ENCODE data around the gene NPR3. TPM values are rescaled to one million over a fixed set of nuclear protein-coding genes. Genes with fewer than 3 reads are reported as not detected.

Gene NPR3
- polyA plus RNA-seq, 1 experiment, result 4.4 TPM

- POLR2A ChIA-PET, result interaction anchor here (1.6 kb wide), 1 partner anchor 48 kb away, joined by 4 read pairs; no protein-coding TSS in a partner anchor
- Histone ChIP-seq H3K27me3 (ENCODE audit: control insufficient read depth, insufficient read depth, low read length) (peaks cover 8% of the 10 kb centered on the region), H3K27ac (ENCODE audit: low read depth, low read length) (no peak overlapping the region), H3K4me3 (ENCODE audit: low read depth, low read length) (peak overlapping the region; percentile 79), H3K9me3 (ENCODE audit: control insufficient read depth, insufficient read depth, low read length) (no peaks in the 10 kb centered on the region; the same call in 1 of the 2 replicates)
- CTCF ChIA-PET, result interaction anchor here (0.6 to 1.5 kb wide), 6 partner anchors 14 to 712 kb away, joined by 3 to 7 read pairs (median 4); no protein-coding TSS in a partner anchor
- TF ChIP-seq, protein P1, sequence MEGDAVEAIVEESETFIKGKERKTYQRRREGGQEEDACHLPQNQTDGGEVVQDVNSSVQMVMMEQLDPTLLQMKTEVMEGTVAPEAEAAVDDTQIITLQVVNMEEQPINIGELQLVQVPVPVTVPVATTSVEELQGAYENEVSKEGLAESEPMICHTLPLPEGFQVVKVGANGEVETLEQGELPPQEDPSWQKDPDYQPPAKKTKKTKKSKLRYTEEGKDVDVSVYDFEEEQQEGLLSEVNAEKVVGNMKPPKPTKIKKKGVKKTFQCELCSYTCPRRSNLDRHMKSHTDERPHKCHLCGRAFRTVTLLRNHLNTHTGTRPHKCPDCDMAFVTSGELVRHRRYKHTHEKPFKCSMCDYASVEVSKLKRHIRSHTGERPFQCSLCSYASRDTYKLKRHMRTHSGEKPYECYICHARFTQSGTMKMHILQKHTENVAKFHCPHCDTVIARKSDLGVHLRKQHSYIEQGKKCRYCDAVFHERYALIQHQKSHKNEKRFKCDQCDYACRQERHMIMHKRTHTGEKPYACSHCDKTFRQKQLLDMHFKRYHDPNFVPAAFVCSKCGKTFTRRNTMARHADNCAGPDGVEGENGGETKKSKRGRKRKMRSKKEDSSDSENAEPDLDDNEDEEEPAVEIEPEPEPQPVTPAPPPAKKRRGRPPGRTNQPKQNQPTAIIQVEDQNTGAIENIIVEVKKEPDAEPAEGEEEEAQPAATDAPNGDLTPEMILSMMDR (IDR thresholded peaks at IDR 0.05; ENCODE audit: low read depth, low read length), result no peak
- no peak for DNase-seq (ENCODE audit: low read depth, low spot score)
Observed at GRCh38 chr5:32711681-32712480, 760 bp downstream of the NPR3 start.

- no peak for DNase-seq (ENCODE audit: low read depth, low spot score)
- TF ChIP-seq, protein P1 (IDR thresholded peaks at IDR 0.05; ENCODE audit: low read depth, low read length), result peak; percentile 39
- no peaks in the 10 kb centered on the region; the same call in 1 of the 2 replicates for H3K9me3 ChIP-seq (ENCODE audit: control insufficient read depth, insufficient read depth, low read length)
- CTCF ChIA-PET, result interaction anchor here (0.7 to 1.6 kb wide), 11 partner anchors 14 to 710 kb away, joined by 3 to 7 read pairs (median 4); no protein-coding TSS in a partner anchor
- no peak overlapping the region for H3K27ac ChIP-seq (ENCODE audit: low read depth, low read length)
- peaks cover 8% of the 10 kb centered on the region for H3K27me3 ChIP-seq (ENCODE audit: control insufficient read depth, insufficient read depth, low read length)
- POLR2A ChIA-PET, result interaction anchor here (1.1 kb wide), 1 partner anchor 47 kb away, joined by 3 read pairs; no protein-coding TSS in a partner anchor
- peak overlapping the region; percentile 79 for H3K4me3 ChIP-seq (ENCODE audit: low read depth, low read length)
Observed at GRCh38 chr5:32712481-32713360, 1.6 kb downstream of the NPR3 start.

DNA sequence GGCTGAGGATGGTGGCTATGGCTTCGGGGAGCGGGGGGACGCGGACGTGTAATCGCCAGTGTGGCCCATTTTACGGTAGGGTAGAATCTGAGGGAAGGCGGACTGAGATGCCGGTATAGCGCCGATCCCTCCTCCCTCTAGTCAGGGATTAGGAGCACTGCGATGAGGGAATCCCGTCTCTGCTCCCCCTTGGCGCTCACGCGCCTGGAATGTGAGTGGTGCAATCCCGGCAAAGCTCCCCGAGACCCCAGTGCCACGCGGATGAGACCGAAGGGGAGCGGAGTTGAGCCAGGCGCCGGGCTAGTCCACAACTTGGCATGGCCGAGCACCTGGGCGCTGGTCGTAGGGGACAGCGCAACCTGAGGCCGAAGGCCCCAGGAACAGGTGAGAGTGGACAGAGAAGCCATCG lies 2.2 kb downstream of the NPR3 start:
- Histone ChIP-seq H3K27ac (ENCODE audit: low read depth, low read length) (peak overlapping the region; percentile 31), H3K27me3 (ENCODE audit: control insufficient read depth, insufficient read depth, low read length) (peaks cover 8% of the 10 kb centered on the region), H3K4me3 (ENCODE audit: low read depth, low read length) (peak overlapping the region; percentile 79), H3K9me3 (ENCODE audit: control insufficient read depth, insufficient read depth, low read length) (no peaks in the 10 kb centered on the region; the same call in 1 of the 2 replicates)
- no peak for DNase-seq (ENCODE audit: low read depth, low spot score)
- TF ChIP-seq, protein P1 (IDR thresholded peaks at IDR 0.05; ENCODE audit: low read depth, low read length), result no peak
- CTCF ChIA-PET, result interaction anchor here (0.7 to 1.6 kb wide), 10 partner anchors 16 to 709 kb away, joined by 3 to 7 read pairs (median 4); no protein-coding TSS in a partner anchor
- POLR2A ChIA-PET, result interaction anchor here (1.1 kb wide), 1 partner anchor 47 kb away, joined by 3 read pairs; no protein-coding TSS in a partner anchor

GRCh38 chr5:32713770-32714381 lies 2.8 kb downstream of the NPR3 start:
- no peaks in the 10 kb centered on the region; the same call in 1 of the 2 replicates for H3K9me3 ChIP-seq (ENCODE audit: control insufficient read depth, insufficient read depth, low read length)
- peak overlapping the region; percentile 79 for H3K4me3 ChIP-seq (ENCODE audit: low read depth, low read length)
- peaks cover 8% of the 10 kb centered on the region for H3K27me3 ChIP-seq (ENCODE audit: control insufficient read depth, insufficient read depth, low read length)
- TF ChIP-seq, protein P1 (IDR thresholded peaks at IDR 0.05; ENCODE audit: low read depth, low read length), result no peak
- POLR2A ChIA-PET, result interaction anchor here (1.1 kb wide), 1 partner anchor 46 kb away, joined by 3 read pairs; no protein-coding TSS in a partner anchor
- CTCF ChIA-PET, result interaction anchor here (0.8 to 1.6 kb wide), 5 partner anchors 22 to 586 kb away, joined by 3 to 7 read pairs (median 4); no protein-coding TSS in a partner anchor
- peak overlapping the region; percentile 31 for H3K27ac ChIP-seq (ENCODE audit: low read depth, low read length)
- no peak for DNase-seq (ENCODE audit: low read depth, low spot score)
